HG02840 (cell line): ENCODE data around the gene CEMIP.

ENCODE experiments used
- ATAC-seq: cut with Tn5 transposase; IDR thresholded peaks from one replicate; pipeline ENCODE4 v1.9.1; 2021; ENCODE audit warnings: mild to moderate bottlenecking, moderate library complexity, moderate number of reproducible peaks; ENCODE audit not compliant: unreplicated experiment, low FRiP score

CEMIP gene

GRCh38 chr15:80816049-80816653 is 37.0 kb downstream of the CEMIP start:
- ATAC-seq: no peak

GRCh38 chr15:80816936-80817335 is 37.8 kb downstream of the CEMIP start:
- ATAC-seq: no peak

DNA sequence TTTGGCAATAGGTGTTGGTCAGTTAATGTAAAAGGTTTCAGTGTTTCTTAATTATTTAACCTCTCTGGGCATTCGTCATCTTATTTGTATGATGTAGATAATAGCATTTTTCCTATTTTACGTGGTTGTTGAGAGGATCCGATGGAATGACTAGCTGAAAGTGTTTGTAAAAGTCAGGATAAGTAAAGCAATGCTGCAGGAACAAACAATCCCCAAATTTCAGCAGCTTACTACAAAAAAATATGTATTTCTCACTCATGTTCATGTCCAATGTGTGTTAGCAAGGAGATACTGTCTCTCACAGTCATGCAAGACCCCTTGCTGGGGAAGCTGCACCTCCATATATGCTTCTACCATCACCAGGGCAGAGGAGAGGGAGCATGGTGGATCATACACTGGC is 38.7 kb downstream of the CEMIP start:
- ATAC-seq: no peak

- no peak for ATAC-seq
These were observed 39.8 kb downstream of the CEMIP start for GRCh38 chr15:80819001-80819400.

DNA sequence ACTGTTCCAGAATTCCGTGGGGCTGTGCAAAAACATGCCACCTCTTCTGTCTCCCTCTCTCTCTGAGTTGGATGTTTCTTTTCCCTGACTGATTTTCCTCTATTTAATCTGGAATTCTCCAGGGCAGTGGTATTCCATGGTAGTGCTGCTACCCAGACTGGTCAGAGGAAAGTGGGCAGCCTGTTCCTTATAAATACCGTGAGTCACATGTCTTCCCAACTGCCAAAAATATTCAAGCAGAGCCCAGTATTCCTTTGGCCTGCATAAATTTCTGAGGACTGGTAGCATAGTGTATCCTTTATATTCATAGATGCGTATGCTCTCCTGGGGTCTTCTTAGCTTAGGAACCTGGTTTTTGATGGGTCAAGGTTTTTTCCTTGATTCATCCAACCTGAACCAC is 40.9 kb downstream of the CEMIP start:
- ATAC-seq: no peak

DNA sequence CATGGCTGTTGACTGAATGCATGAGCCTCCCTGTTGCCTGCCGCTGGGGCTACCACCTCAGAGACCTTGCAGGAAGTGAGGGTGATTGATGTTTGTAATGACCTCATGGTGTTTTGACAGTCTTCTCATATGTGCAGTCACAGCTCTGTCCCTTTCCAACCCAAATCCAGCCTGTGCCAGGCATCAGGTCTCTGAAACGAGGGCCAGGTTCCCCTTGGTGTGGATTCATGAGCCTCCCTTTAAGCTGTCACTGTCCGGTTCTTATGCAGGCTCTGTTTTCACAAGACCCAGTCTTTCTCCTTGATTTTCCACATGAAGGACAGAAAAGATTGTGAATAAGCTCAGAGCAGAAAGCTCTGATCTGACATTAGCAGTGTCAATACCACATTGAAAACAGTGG is 43.1 kb downstream of the CEMIP start:
- ATAC-seq: no peak

DNA sequence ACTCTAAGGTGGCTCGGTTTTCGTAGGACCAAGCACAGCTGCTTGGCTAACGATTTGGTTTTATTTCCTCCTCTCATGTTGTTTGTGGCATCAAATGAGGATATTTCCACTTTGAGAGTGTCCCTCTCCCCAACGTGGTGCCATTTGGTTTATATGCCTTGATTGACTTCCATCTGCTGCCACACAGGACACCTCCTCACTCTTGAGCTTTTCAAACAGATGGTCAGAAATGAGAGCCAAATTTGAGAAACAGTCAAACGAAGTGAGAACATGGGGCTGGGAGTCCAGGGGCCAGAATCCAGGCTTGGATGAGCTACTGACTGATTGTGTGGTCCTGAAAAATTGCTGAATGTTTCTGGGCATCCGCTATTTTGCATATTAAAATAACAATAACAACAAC is 43.5 kb downstream of the CEMIP start:
- ATAC-seq: no peak

GRCh38 chr15:80823120-80823519 is 44.0 kb downstream of the CEMIP start:
- no peak for ATAC-seq

GRCh38 chr15:80823995-80824394 is 44.8 kb downstream of the CEMIP start:
- no peak for ATAC-seq

DNA sequence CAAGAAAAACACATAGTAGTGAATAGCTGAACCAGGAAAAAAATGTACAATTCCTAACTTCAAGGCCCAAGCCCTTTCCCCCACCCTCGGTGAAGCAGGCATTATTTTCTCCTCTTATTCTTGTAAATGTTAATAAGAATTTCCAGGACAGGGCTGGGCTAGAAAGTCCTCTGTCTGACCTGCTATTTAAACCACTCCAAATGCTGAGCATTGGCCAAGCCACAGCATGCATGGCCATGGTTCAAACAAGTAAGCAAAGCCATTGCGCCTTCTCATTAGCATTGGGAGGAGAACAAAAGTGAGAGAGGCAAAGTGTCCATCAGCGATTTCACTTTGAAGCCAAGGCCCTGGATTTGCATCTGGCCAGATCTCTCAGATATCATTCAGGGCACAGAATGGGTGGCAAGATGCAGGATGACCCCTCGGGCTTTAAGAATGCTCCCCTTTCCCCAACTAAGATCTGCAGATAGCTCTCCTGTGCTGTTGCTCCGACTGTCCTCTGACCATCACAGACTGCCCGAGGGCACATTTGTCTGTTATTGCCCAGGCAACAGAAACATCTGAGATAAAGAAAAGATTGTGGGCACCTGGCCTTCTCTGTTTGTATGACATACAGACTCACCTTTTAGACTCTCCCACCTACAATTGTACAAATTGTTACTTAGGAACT is 46.3 kb downstream of the CEMIP start:
- ATAC-seq: no peak

- no peak for ATAC-seq
These were observed 49.6 kb downstream of the CEMIP start for GRCh38 chr15:80828796-80829195.

GRCh38 chr15:80830677-80831076 is 51.5 kb downstream of the CEMIP start:
- no peak for ATAC-seq

DNA sequence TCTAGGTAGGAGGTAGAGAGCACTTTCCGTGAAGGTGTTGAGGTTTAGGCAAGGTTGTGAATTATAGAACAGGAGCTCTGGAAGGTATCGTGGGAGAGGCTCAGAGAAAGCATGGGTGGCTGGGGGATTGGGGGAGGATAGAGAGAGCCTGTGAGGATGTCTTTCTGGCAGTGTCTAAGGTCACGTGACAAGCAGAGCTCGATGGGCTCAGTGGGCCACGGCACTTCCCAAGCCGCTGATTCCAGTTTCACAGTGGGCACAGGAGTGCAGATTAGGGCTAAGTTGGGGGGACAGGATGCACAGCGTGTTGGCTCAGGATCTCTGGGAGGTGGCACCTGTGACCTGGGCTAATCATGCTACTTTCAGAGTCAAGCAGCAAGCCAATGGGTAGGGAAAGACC is 52.0 kb downstream of the CEMIP start:
- ATAC-seq: no peak

- no peak for ATAC-seq
These were observed 52.5 kb downstream of the CEMIP start for GRCh38 chr15:80831606-80832224.

DNA sequence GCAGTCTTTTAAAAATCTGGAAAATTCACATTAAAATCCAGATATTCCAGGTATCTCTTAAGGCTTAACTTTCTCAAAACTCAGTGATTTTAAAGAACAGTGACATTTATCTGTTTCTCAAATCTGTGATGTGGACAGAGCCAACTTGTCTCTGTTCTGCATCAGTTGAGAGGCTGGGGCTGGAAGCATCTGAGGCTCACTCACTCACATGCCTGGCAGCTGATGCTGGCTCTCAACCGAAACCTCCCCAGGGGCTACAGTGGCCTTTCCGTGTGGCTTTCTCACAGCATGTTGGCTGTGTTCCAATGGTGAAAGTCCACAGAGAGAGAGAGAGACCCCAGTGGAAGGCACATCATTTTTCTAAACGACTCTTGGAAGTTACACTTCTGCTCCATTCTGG is 53.5 kb downstream of the CEMIP start:
- ATAC-seq: no peak

- ATAC-seq: no peak
These were observed 55.2 kb downstream of the CEMIP start for GRCh38 chr15:80834402-80834801.

DNA sequence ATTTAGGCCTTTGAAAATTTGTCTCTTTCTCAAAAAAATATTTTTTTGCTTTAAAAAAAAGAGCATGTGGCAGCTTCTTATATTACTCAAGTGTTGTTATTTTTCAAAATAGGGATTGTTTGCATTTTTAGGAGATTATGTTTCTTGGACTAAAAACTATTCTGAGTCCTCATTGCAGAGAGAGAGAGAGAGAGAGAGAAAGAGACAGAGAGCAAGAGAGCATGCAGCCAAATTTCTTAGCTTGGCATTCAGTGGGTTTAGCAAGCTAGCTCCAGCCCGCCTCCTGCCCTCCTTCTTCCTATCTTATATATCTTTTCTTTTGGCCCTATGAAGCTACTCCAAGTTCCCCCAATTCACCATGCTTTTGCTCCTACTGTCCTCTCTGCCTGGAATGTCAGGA is 55.7 kb downstream of the CEMIP start:
- no peak for ATAC-seq

DNA sequence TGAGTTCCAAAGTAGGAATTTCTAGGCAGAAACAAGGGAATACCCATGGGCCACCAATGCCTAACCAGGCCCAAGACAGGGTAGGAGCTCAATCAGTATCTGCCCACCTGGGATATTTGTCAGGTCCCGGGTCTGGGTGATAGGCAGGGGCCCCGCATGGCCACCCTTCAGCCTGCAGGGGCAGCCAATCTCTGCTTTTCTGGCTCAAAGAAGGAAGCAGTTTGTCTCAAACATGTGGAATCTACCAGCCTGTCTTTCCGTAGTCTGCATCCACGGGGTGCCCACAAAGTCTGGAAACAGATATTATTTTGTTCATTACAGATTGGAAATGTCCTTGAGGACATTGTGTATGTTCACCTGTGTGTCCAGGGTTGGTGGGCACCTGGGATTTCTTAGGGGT is 56.2 kb downstream of the CEMIP start:
- no peak for ATAC-seq

- ATAC-seq: no peak
These were observed 57.1 kb downstream of the CEMIP start for GRCh38 chr15:80836223-80836622.

GRCh38 chr15:80837006-80837405 is 57.8 kb downstream of the CEMIP start:
- no peak for ATAC-seq

- no peak for ATAC-seq
These were observed 58.8 kb downstream of the CEMIP start for GRCh38 chr15:80838012-80838411.

DNA sequence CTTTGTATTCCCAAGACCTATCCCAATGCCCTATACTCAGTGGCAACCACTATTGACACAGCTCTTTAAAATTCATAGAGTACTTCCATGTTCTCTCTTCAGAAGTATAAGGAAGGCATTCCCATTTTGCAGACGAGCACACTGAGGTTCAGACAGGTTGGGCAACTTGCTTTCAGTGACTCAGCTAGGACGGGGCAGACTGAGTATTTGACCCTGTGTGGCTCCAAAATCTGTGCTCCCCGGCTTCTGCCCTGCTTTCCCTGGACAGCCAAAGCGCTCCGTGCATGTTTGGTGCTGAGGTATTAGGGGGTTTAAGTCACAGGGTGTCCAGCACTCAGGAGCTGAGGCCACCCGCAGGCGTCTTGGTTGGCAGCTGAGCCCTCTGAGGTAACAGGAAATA is 59.5 kb downstream of the CEMIP start:
- no peak for ATAC-seq
